ENCODE results near the gene PLCL2. TPM values are rescaled to one million over a fixed set of nuclear protein-coding genes. Genes with fewer than 3 reads are reported as not detected.

PLCL2 gene
- total and polyA plus RNA-seq, 4 donors = 1.5 to 16.5 (median 9.4) TPM

GRCh38 chr3:17063596-17063995 lies 178.8 kb downstream of the PLCL2 start:
- no peak for DNase-seq (ENCODE audit: low spot score)
- Histone ChIP-seq H3K4me1 (ENCODE audit: control insufficient read depth in 4 of 4, insufficient read depth in 4 of 4, low read length in 3 of 4) (no peaks in the 10 kb centered on the region), H3K4me3 (ENCODE audit: low read depth in 1 of 3, low read length in 3 of 3) (no peak overlapping the region), H3K9ac (ENCODE audit: low read depth in 1 of 2, low read length in 2 of 2) (no peak overlapping the region), H3K27me3 (ENCODE audit: control insufficient read depth in 4 of 4, insufficient read depth in 4 of 4, low read length in 3 of 4) (no peaks in the 10 kb centered on the region), H3K27ac (ENCODE audit: low read depth in 1 of 2, low read length in 2 of 2) (no peak overlapping the region), H3K36me3 (ENCODE audit: control insufficient read depth in 4 of 4, insufficient read depth in 3 of 4, low read depth in 1 of 4, low read length in 3 of 4) (peaks cover 0 to 7% (median 4%) of the 10 kb centered on the region in 4 donors), H3K9me3 (ENCODE audit: control insufficient read depth in 4 of 4, low read length in 3 of 4) (peaks cover 0 to 1% (median 0%) of the 10 kb centered on the region in 4 donors)
- 97% methylated on average over 3 of the region's 3 CpGs for WGBS
- TF ChIP-seq RXRA (IDR thresholded peaks at IDR 0.05) (no peak), YY1 (IDR thresholded peaks at IDR 0.05) (no peak), FOXA1 (IDR thresholded peaks at IDR 0.05) (no peak), RAD21 (IDR thresholded peaks at IDR 0.05) (no peak), EGR1 (IDR thresholded peaks at IDR 0.05; ENCODE audit: low read depth in 2 of 2) (no peak), ZBTB33 (IDR thresholded peaks at IDR 0.05) (no peak), CTCF (IDR thresholded peaks at IDR 0.05; ENCODE audit: low read depth, low read length, missing input control) (no peak), HNF4A (conservative IDR thresholded peaks at IDR 0.05) (no peak), HNF4G (IDR thresholded peaks at IDR 0.05) (no peak)

GRCh38 chr3:17065315-17065714 lies 180.6 kb downstream of the PLCL2 start:
- Histone ChIP-seq H3K36me3 (ENCODE audit: control insufficient read depth in 4 of 4, insufficient read depth in 3 of 4, low read depth in 1 of 4, low read length in 3 of 4) (peaks cover 0 to 9% (median 3%) of the 10 kb centered on the region in 4 donors), H3K9ac (ENCODE audit: low read depth in 1 of 2, low read length in 2 of 2) (no peak overlapping the region), H3K9me3 (ENCODE audit: control insufficient read depth in 4 of 4, low read length in 3 of 4) (peaks cover 0 to 1% (median 0%) of the 10 kb centered on the region in 4 donors), H3K27ac (ENCODE audit: low read depth in 1 of 2, low read length in 2 of 2) (no peak overlapping the region), H3K27me3 (ENCODE audit: control insufficient read depth in 4 of 4, insufficient read depth in 4 of 4, low read length in 3 of 4) (no peaks in the 10 kb centered on the region), H3K4me3 (ENCODE audit: low read depth in 1 of 3, low read length in 3 of 3) (no peak overlapping the region), H3K4me1 (ENCODE audit: control insufficient read depth in 4 of 4, insufficient read depth in 4 of 4, low read length in 3 of 4) (no peaks in the 10 kb centered on the region)
- DNase-seq (ENCODE audit: low spot score) = no peak
- WGBS = 89% methylated on average over 2 of the region's 2 CpGs
- TF ChIP-seq SP1 (IDR thresholded peaks at IDR 0.05) (no peak), HNF4G (IDR thresholded peaks at IDR 0.05) (no peak), FOXA1 (IDR thresholded peaks at IDR 0.05) (no peak), EGR1 (IDR thresholded peaks at IDR 0.05; ENCODE audit: low read depth in 2 of 2) (no peak), JUND (IDR thresholded peaks at IDR 0.05) (no peak), REST (IDR thresholded peaks at IDR 0.05) (no peak), FOXA2 (IDR thresholded peaks at IDR 0.05) (no peak)
